ELR (cell line): Measurements from ENCODE around the gene SYCE3.
A peak's percentile ranks its signal among the peaks of the same experiment; 100 is the strongest.
"Not testable (repeated sequence)": the region's sequence is repeated elsewhere in the genome, so short reads cannot be mapped to it uniquely, and the experiment has no call there.

Experiments used
- DNase-seq: peaks from one replicate; pipeline ENCODE4 v3.0.0-alpha.2; 2015; ENCODE audit warnings: low read depth

SYCE3 gene

GRCh38 chr22:50562523-50563412 lies at the start of gene SYCE3:
Gene SYCE3, minus strand, starts transcription at chr22:50562919. Its CDS starts 6,514 bp downstream, at chr22:50556405.
- DNase-seq = peak; percentile 96

- no peak for DNase-seq
Measured at GRCh38 chr22:50612168-50612527, 49.4 kb upstream of the SYCE3 start.

- DNase-seq = no peak
Measured at GRCh38 chr22:50611341-50612060, 48.8 kb upstream of the SYCE3 start.

- no peak for DNase-seq
Measured at GRCh38 chr22:50610581-50610980, 47.9 kb upstream of the SYCE3 start.

- no peak for DNase-seq
Measured at GRCh38 chr22:50610041-50610451, 47.3 kb upstream of the SYCE3 start.

GRCh38 chr22:50609599-50609998 lies 46.9 kb upstream of the SYCE3 start:
- DNase-seq = no peak

- DNase-seq = no peak
Measured at GRCh38 chr22:50608996-50609395, 46.3 kb upstream of the SYCE3 start.

GRCh38 chr22:50608058-50608840 lies 45.5 kb upstream of the SYCE3 start:
- not testable (repeated sequence) for DNase-seq

- DNase-seq = no peak
Measured at GRCh38 chr22:50607659-50608020, 44.9 kb upstream of the SYCE3 start.

- no peak for DNase-seq
Measured at GRCh38 chr22:50606946-50607658, 44.4 kb upstream of the SYCE3 start.

GRCh38 chr22:50606165-50606945 lies 43.6 kb upstream of the SYCE3 start:
- DNase-seq = no peak

- no peak for DNase-seq
Measured at GRCh38 chr22:50605613-50606074, 42.9 kb upstream of the SYCE3 start.

GRCh38 chr22:50605002-50605612 lies 42.4 kb upstream of the SYCE3 start:
- no peak for DNase-seq

- DNase-seq = no peak
Measured at GRCh38 chr22:50604256-50605001, 41.7 kb upstream of the SYCE3 start.

- DNase-seq = no peak
Measured at GRCh38 chr22:50603511-50604255, 41.0 kb upstream of the SYCE3 start.

- DNase-seq = no peak
Measured at GRCh38 chr22:50602338-50602700, 39.6 kb upstream of the SYCE3 start.

- no peak for DNase-seq
Measured at GRCh38 chr22:50601669-50602337, 39.1 kb upstream of the SYCE3 start.

GRCh38 chr22:50600967-50601668 lies 38.4 kb upstream of the SYCE3 start:
- DNase-seq = no peak
